ENCODE results near the gene ISX.

The ISX gene

DNA sequence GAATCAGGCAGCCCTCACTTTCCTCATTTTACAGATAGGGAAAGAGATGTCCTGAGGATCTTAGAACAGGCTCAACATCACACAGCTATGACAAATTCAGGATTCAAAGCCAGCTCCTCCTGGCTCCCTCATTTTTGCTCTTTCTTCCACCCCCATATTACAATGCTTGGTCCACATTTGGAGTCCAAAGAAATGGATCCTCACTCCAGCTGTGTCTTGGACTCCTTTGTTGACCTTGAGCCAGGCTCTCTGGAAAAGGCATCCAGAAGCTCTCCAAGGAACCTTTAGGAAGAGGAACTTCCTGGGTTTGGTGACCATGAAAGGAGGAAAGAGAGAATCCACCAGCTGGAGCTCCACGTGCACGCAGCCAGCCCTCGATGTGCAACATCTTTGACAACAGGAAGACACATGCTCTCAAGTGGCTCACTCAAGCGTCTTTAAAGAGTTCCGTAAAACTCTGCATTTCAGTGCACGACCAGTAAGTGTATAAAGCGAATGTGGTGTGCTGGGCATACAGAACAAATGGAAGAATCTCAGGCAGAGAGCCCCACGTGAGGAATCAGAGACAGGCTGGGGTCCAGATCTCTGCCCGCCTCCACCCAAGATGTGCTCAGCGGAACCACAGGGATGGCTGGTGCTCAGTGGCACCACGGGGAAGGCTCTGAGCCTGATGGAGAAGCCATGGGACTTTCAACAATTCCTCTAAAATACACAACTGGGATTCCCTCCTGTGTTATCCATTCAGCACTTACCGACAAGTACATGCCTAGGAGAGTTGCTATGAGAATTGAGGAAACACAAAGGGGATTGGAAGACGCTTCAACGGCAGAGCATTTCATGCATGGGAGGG lies 48.4 kb downstream of the ISX start:
- DNase-seq = no peak

DNA sequence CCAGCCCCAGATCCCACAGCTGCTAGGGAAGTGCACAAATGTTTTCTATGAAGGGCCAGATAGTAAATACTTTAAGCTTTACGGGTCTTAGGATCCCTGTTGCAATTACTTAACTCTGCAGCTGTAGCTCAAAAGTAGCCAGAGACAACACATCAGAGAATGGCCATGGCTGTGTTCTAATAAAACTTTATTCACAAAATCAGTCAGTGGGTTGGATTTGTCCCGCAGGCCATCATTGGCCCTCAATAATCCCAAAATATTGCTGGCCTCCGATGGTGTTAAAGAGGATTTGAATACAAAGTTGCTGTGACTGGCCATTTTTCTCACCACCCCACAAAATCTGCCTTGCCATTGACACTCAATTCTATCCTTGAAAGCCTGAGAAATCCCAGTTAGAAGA lies 49.6 kb downstream of the ISX start:
- DNase-seq = no peak

DNA sequence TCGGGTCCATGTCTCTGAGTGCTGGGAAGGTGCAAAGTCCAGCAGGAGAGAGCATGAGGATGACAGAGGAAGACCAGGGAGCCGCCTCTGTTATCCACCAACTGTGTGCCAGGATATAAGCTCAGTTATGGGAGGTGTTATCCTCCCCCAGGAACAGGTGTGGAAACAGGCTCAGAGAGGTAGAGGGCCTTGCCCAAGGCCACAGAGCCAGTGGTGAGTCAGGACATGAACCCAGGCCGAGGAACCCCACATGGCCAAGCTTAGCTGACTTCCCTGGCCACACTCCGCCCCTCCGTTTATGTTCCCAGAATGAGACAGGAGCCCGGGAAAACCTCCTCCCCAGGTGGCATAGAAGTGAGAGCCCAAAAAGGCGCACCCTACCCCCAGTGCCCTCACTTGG lies 50.3 kb downstream of the ISX start:
- no peak for DNase-seq

DNA sequence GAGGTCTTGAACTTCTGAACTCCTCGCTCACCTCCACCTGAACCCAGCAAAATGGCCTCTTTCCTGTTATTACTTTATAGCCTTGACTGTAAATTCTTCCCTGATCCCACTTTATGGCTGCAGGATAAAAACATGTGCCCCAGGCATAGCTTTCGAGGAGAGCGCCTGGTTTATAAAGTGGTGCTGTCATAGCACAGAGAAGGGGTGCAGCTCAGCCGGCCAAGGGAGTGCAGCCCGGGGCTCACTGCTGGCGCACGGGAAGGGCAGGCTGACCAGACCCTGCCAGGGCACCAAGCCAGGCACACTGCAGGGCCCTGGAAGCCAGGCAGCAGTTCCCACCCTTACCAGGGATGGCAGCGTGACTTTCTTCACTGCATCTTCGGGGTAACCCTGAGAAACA lies 50.9 kb downstream of the ISX start:
- no peak for DNase-seq

DNA sequence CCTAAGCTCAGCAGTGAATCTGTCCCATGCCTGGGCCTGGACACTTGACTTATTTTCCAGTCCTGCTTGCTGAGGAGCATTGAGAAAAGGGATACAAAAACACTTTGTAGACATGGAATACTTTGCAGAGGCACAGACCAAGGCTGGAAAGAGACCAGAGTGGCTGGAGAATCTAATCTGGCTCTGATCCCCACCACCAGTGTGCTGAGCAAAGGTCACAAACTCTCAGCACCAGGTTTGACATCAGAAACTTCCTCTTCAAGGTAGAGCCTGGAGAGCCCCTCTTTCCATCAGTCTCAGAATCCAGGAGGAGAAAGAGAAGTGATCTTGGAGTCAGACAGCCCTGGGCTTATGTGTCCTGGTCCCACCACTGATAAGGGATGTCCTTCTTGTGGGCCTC lies 53.5 kb downstream of the ISX start:
- no peak for DNase-seq

DNA sequence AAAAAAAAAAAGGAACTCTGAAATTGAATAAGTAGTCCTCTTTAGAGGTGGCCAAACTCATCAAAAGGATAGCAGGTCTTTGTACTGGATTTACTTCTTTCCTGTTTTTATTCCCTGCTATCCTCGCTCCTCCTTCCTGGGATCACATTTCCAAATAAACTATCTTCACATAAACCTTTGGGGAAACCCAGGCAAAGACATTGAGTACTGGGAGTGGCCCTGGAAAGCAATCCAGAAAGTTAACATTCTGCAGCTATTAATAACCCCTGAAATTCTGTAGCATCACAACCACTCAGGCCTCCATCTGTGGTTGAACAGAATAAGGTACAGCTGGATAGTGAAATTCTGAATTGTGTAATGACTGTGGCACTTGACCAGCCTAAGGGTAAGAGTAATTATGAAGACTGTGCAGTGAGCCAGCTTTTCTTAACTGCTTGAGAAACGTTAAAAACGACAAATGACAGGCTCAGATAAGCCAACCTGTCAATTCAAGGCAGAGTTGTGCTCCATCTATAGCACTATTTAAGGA lies 58.8 kb downstream of the ISX start:
- DNase-seq = no peak

DNA sequence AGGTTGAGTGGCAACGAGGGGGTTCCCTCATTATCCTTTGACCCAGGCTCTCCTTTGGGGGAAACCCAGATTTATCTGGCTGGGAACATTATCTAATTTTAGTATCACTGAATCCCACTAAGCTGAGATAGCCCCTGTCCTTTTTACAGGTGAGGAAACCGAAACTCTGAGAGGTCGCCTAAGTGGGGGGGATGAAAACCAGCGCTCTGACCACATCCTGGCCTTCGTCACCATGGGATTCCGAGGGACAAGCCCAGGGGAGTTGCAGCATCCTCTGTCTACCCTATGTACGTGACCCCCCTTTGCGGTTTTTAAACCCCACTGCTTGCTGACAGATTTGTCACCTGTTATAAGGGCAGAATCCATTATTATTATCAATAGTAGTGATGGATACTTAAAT lies 61.0 kb downstream of the ISX start:
- no peak for DNase-seq

DNA sequence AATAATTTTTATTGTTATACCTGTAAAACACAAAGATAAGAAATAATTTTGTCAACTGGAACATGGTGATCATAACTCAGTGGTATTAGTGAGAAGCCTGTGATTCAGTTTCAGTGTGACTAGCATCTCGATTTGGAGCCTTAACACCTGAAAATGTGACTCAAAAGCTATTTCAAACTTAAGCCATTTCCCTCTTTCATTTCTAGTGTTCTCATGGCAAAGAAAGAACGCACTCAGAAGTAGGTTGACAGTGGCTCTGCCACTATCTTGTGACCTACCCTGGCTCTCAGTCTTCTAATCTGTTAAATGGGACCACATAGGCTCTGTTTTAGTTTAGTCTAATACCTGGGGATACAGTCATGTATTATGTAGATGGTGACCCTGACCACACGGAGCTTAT lies 62.7 kb downstream of the ISX start:
- no peak for DNase-seq

DNA sequence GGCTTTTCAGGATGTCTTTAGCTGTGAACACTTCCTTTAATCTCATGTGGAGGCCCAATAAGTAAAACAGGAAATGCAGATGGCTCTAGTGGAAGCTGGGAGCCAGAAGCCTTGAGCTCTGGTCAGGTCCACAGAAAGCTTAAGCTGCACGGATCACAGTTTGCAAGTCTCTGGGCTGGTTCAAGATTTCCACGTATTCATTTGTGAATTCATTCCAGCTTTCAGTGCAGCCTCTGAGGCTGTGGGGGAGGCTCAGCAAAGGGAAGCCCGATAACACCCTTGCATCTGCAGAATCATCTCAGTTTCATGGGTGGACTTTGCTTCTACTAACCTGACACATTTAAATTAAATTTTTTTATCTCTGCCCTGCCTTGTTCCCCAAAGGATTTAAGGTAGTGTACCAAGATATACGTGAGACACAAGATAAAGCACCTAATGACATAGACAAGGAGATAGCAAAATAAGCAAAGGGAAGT lies 65.6 kb downstream of the ISX start:
- no peak for DNase-seq

DNA sequence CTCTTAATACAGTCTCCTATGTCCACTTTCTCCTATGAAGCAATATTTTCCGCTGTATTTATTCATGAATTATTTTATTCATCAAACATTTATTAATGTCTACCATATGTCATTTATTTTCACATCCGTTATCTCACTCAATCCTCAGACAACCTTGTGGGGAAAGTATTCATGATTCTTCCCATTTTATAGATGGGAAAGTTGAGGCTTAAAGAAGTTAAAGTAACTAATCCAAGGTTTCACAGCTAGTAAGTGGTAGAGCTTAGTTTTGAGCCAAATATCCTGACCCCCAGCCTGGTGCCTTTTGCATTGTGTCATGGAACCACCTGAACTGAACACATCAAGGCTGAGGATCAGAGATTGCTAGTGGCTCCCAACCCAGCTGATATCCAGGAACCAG lies 66.6 kb downstream of the ISX start:
- no peak for DNase-seq

DNA sequence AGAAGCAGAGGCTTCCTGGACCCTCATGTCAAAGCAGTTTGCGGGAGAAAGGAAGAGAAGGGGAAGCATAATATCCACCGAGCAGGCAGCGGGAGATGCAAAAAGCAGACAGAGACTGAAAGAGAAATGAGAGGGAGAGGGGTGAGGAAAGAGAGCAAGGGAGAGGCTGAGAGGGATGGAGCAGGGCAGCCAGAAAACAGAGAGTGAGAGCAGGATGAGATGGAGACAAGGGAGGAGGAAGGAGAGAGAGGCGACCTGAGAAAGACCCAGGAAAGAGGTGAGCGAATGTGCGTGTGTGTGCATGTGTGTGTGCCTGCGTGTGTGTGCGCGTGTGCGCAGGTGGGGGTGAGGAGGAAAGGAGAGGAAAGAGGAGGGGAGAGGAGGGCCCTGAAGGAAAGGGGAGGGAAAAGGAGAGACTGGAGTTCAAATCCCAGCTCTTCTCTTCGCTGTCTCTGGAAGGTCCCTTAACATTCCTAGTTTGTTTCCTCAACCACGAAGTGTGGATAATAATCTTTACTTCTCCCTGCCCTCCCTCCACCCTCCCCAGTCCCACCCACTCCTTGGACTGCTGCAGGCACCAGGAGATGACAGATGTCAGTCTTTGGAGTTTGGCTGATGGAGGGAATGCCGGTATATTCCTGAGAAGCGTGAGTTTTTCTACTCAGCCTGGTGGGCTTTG lies 67.9 kb downstream of the ISX start:
- DNase-seq = no peak

DNA sequence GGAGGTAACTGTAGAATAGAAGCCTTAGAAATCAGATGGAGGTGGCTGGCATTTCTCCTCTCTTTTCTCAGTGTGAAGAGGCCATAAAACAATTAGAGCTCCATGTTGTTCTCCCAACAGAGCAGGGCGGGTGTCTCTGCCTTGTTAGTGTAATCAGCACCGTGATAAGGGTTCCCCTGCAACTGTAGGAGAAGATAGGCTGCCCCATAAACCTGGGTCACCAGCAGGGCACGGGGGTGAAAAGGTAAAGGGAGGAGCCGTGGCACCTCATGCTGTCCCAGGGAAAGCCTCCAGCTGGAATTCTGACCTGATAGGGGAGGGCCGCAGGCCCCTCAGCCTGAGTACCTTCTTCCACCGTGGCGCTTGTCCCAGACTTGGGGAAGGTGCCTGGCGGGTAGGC lies 68.7 kb downstream of the ISX start:
- no peak for DNase-seq

DNA sequence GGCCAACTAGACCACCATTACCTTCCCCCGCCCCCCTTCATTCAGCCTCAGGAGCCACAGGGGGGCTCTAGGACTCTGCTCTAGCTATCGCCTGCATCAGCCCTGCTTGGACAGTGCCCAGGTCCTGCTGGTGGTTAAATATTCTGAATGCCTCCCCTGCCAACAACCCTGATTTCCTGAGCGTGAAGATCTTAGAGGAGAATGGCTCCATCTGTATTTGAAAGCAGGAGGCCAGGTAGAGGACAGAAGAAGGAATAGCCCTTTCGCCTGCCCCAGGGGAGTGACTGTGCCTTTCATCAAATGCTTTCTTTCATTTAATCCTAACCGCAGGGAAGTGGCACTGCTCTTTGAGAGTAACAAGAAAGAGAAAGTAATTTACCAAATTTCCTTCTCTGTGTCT lies 69.2 kb downstream of the ISX start:
- no peak for DNase-seq
